Measurements from ENCODE around the gene ZKSCAN8.

GRCh38 chr6:28159029-28159607, 17.4 kb downstream of the ZKSCAN8 start:
- TF ChIP-seq, protein P1, sequence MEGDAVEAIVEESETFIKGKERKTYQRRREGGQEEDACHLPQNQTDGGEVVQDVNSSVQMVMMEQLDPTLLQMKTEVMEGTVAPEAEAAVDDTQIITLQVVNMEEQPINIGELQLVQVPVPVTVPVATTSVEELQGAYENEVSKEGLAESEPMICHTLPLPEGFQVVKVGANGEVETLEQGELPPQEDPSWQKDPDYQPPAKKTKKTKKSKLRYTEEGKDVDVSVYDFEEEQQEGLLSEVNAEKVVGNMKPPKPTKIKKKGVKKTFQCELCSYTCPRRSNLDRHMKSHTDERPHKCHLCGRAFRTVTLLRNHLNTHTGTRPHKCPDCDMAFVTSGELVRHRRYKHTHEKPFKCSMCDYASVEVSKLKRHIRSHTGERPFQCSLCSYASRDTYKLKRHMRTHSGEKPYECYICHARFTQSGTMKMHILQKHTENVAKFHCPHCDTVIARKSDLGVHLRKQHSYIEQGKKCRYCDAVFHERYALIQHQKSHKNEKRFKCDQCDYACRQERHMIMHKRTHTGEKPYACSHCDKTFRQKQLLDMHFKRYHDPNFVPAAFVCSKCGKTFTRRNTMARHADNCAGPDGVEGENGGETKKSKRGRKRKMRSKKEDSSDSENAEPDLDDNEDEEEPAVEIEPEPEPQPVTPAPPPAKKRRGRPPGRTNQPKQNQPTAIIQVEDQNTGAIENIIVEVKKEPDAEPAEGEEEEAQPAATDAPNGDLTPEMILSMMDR (IDR thresholded peaks at IDR 0.05), result no peak
- TF ChIP-seq POLR2A (IDR thresholded peaks at IDR 0.05), result no peak

Measured in esophagus squamous epithelium (tissue), 4 donors.